HEK293 (cell line): ENCODE measurements around the gene LRRC4C.

Source experiments
- BCL11A ChIP-seq: fragments of 450-650 bp; formaldehyde crosslinking; IDR thresholded peaks from 2 replicates; pipeline ENCODE4 v1.5.1; 2016; ENCODE audit warnings: low read depth, missing biosample characterization, missing genetic modification characterization
- MZF1 ChIP-seq: fragments of 450-650 bp; formaldehyde crosslinking; IDR thresholded peaks from 2 replicates; pipeline ENCODE4 v1.5.1; 2017; ENCODE audit warnings: missing biosample characterization, missing genetic modification characterization, borderline replicate concordance
- ZNF114 ChIP-seq: fragments of 450-650 bp; formaldehyde crosslinking; IDR thresholded peaks from 2 replicates; pipeline ENCODE4 v1.5.0; 2017; ENCODE audit warnings: missing biosample characterization, missing genetic modification characterization
- ZNF169 ChIP-seq: fragments of 450-650 bp; formaldehyde crosslinking; IDR thresholded peaks from 2 replicates; pipeline ENCODE4 v1.5.1; 2016; ENCODE audit warnings: missing biosample characterization, missing genetic modification characterization
- ZNF366 ChIP-seq: fragments of 450-650 bp; formaldehyde crosslinking; conservative IDR thresholded peaks from 2 replicates; pipeline ENCODE4 v1.5.1; 2016; ENCODE audit warnings: missing biosample characterization, missing genetic modification characterization
- ZNF416 ChIP-seq: fragments of 450-650 bp; formaldehyde crosslinking; IDR thresholded peaks from 2 replicates; pipeline ENCODE4 v1.5.1; 2016; ENCODE audit warnings: missing biosample characterization, missing genetic modification characterization
- ZNF510 ChIP-seq: fragments of 450-650 bp; formaldehyde crosslinking; IDR thresholded peaks from 2 replicates; pipeline ENCODE4 v1.5.1; 2018; ENCODE audit warnings: mild to moderate bottlenecking, missing genetic modification characterization, missing biosample characterization; ENCODE audit not compliant: insufficient replicate concordance
- ZSCAN30 ChIP-seq: fragments of 450-650 bp; IDR thresholded peaks from 2 replicates; pipeline ENCODE4 v1.5.1; 2018; ENCODE audit warnings: missing biosample characterization, mild to moderate bottlenecking, missing genetic modification characterization, moderate library complexity
- TF ChIP-seq, protein P1 (sequence below): fragments of 450-650 bp; formaldehyde crosslinking; IDR thresholded peaks from 2 replicates; pipeline ENCODE4 v1.5.1; 2017; ENCODE audit warnings: missing biosample characterization, missing genetic modification characterization
- TF ChIP-seq, protein P2 (sequence below): fragments of 450-650 bp; formaldehyde crosslinking; optimal IDR thresholded peaks from 2 replicates; pipeline ENCODE3; 2016; ENCODE audit warnings: missing biosample characterization, mild to moderate bottlenecking, missing genetic modification characterization
- TF ChIP-seq, protein P3 (sequence below): fragments of 450-650 bp; formaldehyde crosslinking; IDR thresholded peaks from 2 replicates; pipeline ENCODE4 v1.5.1; 2016; ENCODE audit warnings: missing biosample characterization, missing genetic modification characterization
- TF ChIP-seq, protein P4 (sequence below): fragments of 450-650 bp; formaldehyde crosslinking; IDR thresholded peaks from 2 replicates; pipeline ENCODE4 v1.5.1; 2017; ENCODE audit warnings: missing biosample characterization, missing genetic modification characterization

DNA sequence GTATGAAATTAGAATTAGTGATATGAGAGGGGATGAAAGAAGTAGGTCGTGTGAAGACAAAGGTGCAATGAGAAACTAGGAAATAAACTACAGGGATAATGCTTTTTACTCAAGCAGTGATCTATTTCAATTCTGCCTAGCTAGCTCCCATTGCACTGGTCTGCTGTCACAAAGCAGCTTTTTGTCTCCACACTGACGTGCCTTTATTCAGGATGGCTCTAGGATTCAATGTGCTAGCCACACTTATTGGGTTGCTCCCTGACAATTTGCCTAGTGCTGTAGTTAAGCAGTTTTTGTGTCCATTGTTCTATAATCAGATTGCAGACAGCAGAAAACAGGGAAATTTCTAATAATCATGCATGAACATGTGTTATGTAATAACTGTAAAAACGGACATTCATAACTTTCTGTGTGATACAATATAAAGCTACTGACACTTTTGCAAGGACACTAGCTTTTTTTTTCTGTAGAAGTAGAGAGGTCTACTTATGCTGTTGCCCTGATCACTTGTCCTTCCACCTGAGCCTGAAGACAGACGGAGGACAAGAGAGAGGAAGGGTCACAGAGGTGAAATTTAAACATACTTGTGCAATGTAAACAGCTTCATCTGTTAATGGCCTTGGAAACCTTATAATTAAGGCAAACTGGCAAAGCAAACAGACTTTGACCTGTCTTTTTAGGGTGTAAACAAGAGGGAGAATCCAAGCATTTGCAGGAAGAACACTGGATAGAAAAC is 269.6 kb downstream of the LRRC4C start:
- TF ChIP-seq, protein P1, sequence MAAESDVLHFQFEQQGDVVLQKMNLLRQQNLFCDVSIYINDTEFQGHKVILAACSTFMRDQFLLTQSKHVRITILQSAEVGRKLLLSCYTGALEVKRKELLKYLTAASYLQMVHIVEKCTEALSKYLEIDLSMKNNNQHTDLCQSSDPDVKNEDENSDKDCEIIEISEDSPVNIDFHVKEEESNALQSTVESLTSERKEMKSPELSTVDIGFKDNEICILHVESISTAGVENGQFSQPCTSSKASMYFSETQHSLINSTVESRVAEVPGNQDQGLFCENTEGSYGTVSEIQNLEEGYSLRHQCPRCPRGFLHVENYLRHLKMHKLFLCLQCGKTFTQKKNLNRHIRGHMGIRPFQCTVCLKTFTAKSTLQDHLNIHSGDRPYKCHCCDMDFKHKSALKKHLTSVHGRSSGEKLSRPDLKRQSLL (tag by site-specific recombination), result no peak
- TF ChIP-seq MZF1 (tag by site-specific recombination), result no peak
- TF ChIP-seq, protein P2, sequence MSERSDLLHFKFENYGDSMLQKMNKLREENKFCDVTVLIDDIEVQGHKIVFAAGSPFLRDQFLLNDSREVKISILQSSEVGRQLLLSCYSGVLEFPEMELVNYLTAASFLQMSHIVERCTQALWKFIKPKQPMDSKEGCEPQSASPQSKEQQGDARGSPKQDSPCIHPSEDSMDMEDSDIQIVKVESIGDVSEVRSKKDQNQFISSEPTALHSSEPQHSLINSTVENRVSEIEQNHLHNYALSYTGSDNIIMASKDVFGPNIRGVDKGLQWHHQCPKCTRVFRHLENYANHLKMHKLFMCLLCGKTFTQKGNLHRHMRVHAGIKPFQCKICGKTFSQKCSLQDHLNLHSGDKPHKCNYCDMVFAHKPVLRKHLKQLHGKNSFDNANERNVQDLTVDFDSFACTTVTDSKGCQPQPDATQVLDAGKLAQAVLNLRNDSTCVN, result no peak
- TF ChIP-seq, protein P3, sequence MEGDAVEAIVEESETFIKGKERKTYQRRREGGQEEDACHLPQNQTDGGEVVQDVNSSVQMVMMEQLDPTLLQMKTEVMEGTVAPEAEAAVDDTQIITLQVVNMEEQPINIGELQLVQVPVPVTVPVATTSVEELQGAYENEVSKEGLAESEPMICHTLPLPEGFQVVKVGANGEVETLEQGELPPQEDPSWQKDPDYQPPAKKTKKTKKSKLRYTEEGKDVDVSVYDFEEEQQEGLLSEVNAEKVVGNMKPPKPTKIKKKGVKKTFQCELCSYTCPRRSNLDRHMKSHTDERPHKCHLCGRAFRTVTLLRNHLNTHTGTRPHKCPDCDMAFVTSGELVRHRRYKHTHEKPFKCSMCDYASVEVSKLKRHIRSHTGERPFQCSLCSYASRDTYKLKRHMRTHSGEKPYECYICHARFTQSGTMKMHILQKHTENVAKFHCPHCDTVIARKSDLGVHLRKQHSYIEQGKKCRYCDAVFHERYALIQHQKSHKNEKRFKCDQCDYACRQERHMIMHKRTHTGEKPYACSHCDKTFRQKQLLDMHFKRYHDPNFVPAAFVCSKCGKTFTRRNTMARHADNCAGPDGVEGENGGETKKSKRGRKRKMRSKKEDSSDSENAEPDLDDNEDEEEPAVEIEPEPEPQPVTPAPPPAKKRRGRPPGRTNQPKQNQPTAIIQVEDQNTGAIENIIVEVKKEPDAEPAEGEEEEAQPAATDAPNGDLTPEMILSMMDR (tag by site-specific recombination), result no peak
- no peak for TF ChIP-seq ZNF169
- no peak for TF ChIP-seq ZNF114 (tag by site-specific recombination)
- TF ChIP-seq BCL11A (tag by site-specific recombination), result no peak
- no peak for TF ChIP-seq ZSCAN30
- no peak for TF ChIP-seq ZNF510 (tag by site-specific recombination)
- TF ChIP-seq, protein P4, sequence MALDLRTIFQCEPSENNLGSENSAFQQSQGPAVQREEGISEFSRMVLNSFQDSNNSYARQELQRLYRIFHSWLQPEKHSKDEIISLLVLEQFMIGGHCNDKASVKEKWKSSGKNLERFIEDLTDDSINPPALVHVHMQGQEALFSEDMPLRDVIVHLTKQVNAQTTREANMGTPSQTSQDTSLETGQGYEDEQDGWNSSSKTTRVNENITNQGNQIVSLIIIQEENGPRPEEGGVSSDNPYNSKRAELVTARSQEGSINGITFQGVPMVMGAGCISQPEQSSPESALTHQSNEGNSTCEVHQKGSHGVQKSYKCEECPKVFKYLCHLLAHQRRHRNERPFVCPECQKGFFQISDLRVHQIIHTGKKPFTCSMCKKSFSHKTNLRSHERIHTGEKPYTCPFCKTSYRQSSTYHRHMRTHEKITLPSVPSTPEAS (tag by site-specific recombination), result no peak
- TF ChIP-seq ZNF366 (tag by site-specific recombination), result no peak
- TF ChIP-seq ZNF416 (tag by site-specific recombination), result no peak
